Esophagus (tissue), 2 donors: Measurements from ENCODE around the gene IGF2BP2. TPM values are rescaled to one million over a fixed set of nuclear protein-coding genes. Genes with fewer than 3 reads are reported as not detected.

Source experiments
- H3K27ac ChIP-seq, 2 donors: one replicate each; pipeline ENCODE4 v1.5.1; 2013; ENCODE audit warnings: low read depth in 2 of 2, mild to moderate bottlenecking in 2 of 2, inconsistent platforms in 1 of 2, low read length in 1 of 2, moderate library complexity in 1 of 2
- H3K27me3 ChIP-seq, 2 donors: one replicate each; pipeline ENCODE4 v1.6.1; 2013; ENCODE audit warnings: low read length in 2 of 2, control low read depth in 1 of 2, mild to moderate bottlenecking in 1 of 2; ENCODE audit not compliant: insufficient read depth in 2 of 2, control insufficient read depth in 1 of 2
- H3K36me3 ChIP-seq, 2 donors: one replicate each; pipeline ENCODE4 v1.6.1; 2013; ENCODE audit warnings: low read length in 1 of 2; ENCODE audit not compliant: control insufficient read depth in 2 of 2, insufficient read depth in 2 of 2
- H3K4me1 ChIP-seq, 2 donors: one replicate each; pipeline ENCODE4 v1.6.1; 2013; ENCODE audit warnings: low read length in 1 of 2; ENCODE audit not compliant: control insufficient read depth in 2 of 2, insufficient read depth in 2 of 2
- H3K4me3 ChIP-seq, 2 donors: one replicate each; pipeline ENCODE4 v1.5.1; 2013; ENCODE audit warnings: low read length in 2 of 2, mild to moderate bottlenecking in 2 of 2, low read depth in 1 of 2, moderate library complexity in 1 of 2
- H3K9me3 ChIP-seq, 2 donors: one replicate each; pipeline ENCODE4 v1.6.1; 2013; ENCODE audit warnings: mild to moderate bottlenecking in 2 of 2, low read depth in 1 of 2, low read length in 1 of 2, moderate library complexity in 1 of 2; ENCODE audit not compliant: control insufficient read depth in 2 of 2, insufficient read depth in 1 of 2
- WGBS, 2 donors: extraction: QIAGEN DNeasy Blood & Tissue Kit; methylation state at CpG; one replicate each; pipeline ENCODE4 v1.1.7; 2013; 5-methylcytosine and 5-hydroxymethylcytosine counted together
- polyA plus RNA-seq, 2 donors: library from polyadenylated mRNA; stranded (reverse); fragments of 200-250 nt; gene quantifications; one replicate each; pipeline ENCODE4 v1.2.3, GENCODE V29; 2013
- donor health status: healthy with polysubstance abuse.
- donor health status: Bipolar disorder and iron deficiency.

IGF2BP2 gene
- polyA plus RNA-seq, 2 donors = 0.62 to 0.86 TPM

- Histone ChIP-seq H3K27ac (peak overlapping the region in 1 of 2 donors; percentile 13), H3K4me3 (no peak overlapping the region), H3K4me1 (peaks cover 0 to 2% of the 10 kb centered on the region in 2 donors), H3K27me3 (no peaks in the 10 kb centered on the region), H3K9me3 (no peaks in the 10 kb centered on the region), H3K36me3 (peaks cover 0 to 8% of the 10 kb centered on the region in 2 donors)
- WGBS, 2 donors = 71 to 80% methylated on average over 4 of the region's 4 CpGs
These were observed 193.7 kb downstream of the IGF2BP2 start for GRCh38 chr3:185631108-185631507.

GRCh38 chr3:185630182-185630622 lies 194.6 kb downstream of the IGF2BP2 start:
- H3K36me3 ChIP-seq = peaks cover 0 to 8% of the 10 kb centered on the region in 2 donors
- WGBS, 2 donors = 44% methylated on average over 6 of the region's 6 CpGs
- no peaks in the 10 kb centered on the region for H3K27me3 ChIP-seq
- peaks cover 0 to 2% of the 10 kb centered on the region in 2 donors for H3K4me1 ChIP-seq
- H3K27ac ChIP-seq = peak overlapping the region in 1 of 2 donors; percentile 10
- H3K9me3 ChIP-seq = no peaks in the 10 kb centered on the region
- no peak overlapping the region for H3K4me3 ChIP-seq

GRCh38 chr3:185629554-185630181 lies 195.2 kb downstream of the IGF2BP2 start:
- Histone ChIP-seq H3K4me3 (no peak overlapping the region), H3K27me3 (no peaks in the 10 kb centered on the region), H3K36me3 (peaks cover 0 to 8% of the 10 kb centered on the region in 2 donors), H3K27ac (no peak overlapping the region), H3K4me1 (peaks cover 0 to 2% of the 10 kb centered on the region in 2 donors), H3K9me3 (no peaks in the 10 kb centered on the region)
- WGBS, 2 donors = 76 to 78% methylated on average over 4 of the region's 4 CpGs

- 68 to 73% methylated on average over 1 of the region's 1 CpG for WGBS, 2 donors
- Histone ChIP-seq H3K4me1 (no peaks in the 10 kb centered on the region), H3K9me3 (no peaks in the 10 kb centered on the region), H3K36me3 (peaks cover 0 to 8% of the 10 kb centered on the region in 2 donors), H3K27me3 (no peaks in the 10 kb centered on the region), H3K27ac (no peak overlapping the region), H3K4me3 (no peak overlapping the region)
These were observed 199.1 kb downstream of the IGF2BP2 start for GRCh38 chr3:185625784-185626183.

DNA sequence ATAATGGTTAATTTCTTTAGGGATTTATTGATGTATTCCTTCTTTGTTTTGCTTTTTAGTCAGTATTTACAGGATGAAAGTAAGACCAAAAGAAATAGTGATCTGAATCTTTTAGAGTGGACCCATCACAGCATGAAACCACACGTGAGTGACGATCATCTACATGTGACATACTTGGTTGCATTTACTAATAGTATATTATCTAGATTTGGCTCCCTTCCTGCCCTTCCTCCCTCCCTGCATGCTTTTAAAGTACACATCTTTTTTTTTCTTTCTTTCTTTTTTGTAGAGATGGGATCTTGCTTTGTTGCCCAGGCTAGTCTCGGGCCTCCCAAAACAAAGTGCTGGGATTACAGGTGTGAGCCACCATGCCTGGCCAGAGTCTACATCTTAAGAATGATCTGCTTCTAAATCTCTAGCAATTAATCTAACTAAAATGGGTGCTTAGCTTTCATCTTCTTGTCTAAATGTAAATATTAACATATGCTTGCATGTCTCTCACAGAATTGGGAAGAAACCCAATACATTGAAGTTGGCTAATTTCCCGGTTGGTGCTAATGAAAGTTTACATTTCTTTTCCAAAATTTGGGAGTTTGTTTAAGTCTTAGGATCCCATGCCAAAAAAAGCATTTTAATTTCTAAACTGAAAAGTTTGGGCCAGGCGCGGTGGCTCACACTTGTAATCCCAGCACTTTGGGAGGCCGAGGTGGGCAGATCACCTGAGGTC lies 200.7 kb downstream of the IGF2BP2 start:
- H3K9me3 ChIP-seq = no peaks in the 10 kb centered on the region
- H3K36me3 ChIP-seq = no peaks in the 10 kb centered on the region
- H3K27me3 ChIP-seq = no peaks in the 10 kb centered on the region

GRCh38 chr3:185613016-185613415 lies 211.8 kb downstream of the IGF2BP2 start:
- peaks cover 5 to 8% of the 10 kb centered on the region in 2 donors for H3K36me3 ChIP-seq
- H3K27me3 ChIP-seq = no peaks in the 10 kb centered on the region
- H3K27ac ChIP-seq = no peak overlapping the region
- no peaks in the 10 kb centered on the region for H3K9me3 ChIP-seq
- 82 to 85% methylated on average over 6 of the region's 6 CpGs for WGBS, 2 donors
- no peaks in the 10 kb centered on the region for H3K4me1 ChIP-seq
- H3K4me3 ChIP-seq = no peak overlapping the region

More for the DNA sequence above, 200.7 kb downstream of the IGF2BP2 start:
- 82 to 83% methylated on average over 7 of the region's 7 CpGs for WGBS, 2 donors
- Histone ChIP-seq H3K4me1 (no peaks in the 10 kb centered on the region), H3K4me3 (no peak overlapping the region), H3K27ac (no peak overlapping the region)

DNA sequence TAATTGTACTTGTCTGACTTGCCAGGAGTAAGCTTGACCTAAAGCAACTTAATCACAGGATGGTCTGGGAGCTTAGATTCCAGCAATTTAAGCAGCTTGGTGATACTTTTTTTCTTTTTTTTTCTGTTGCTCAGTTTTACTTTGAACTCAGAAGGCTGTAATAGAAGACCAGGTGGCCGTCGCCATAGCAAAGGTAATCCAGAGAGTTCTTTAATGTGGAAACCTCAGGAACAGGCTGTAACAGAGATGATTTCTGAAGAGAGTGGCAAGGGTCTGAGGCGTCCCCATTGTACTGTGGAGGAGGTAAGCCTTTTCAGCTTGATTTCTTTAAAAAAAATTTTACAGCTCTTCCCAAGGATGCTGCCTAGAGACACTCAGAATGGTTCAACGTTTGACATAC lies 218.6 kb downstream of the IGF2BP2 start:
- Histone ChIP-seq H3K4me3 (no peak overlapping the region), H3K36me3 (peaks cover 3 to 13% of the 10 kb centered on the region in 2 donors), H3K9me3 (no peaks in the 10 kb centered on the region), H3K27me3 (no peaks in the 10 kb centered on the region), H3K4me1 (no peaks in the 10 kb centered on the region), H3K27ac (no peak overlapping the region)
- WGBS, 2 donors = 87% methylated on average over 4 of the region's 4 CpGs

- no peaks in the 10 kb centered on the region for H3K27me3 ChIP-seq
- H3K36me3 ChIP-seq = peaks cover 3 to 13% of the 10 kb centered on the region in 2 donors
- no peaks in the 10 kb centered on the region for H3K9me3 ChIP-seq
- H3K4me1 ChIP-seq = no peaks in the 10 kb centered on the region
- no peak overlapping the region for H3K27ac ChIP-seq
- H3K4me3 ChIP-seq = no peak overlapping the region
These were observed 219.3 kb downstream of the IGF2BP2 start for GRCh38 chr3:185605566-185605965.

- WGBS, 2 donors = 86 to 96% methylated on average over 4 of the region's 4 CpGs
- H3K36me3 ChIP-seq = peaks cover 0 to 2% of the 10 kb centered on the region in 2 donors
These were observed 229.3 kb downstream of the IGF2BP2 start for GRCh38 chr3:185595526-185595925.

More at GRCh38 chr3:185595526-185595925, 229.3 kb downstream of the IGF2BP2 start:
- no peaks in the 10 kb centered on the region for H3K4me1 ChIP-seq
- H3K27ac ChIP-seq = no peak overlapping the region
- H3K9me3 ChIP-seq = no peaks in the 10 kb centered on the region
- no peak overlapping the region for H3K4me3 ChIP-seq
- H3K27me3 ChIP-seq = no peaks in the 10 kb centered on the region
